ENCODE measurements around the gene SUGP1. TPM values are rescaled to one million over a fixed set of nuclear protein-coding genes. Genes with fewer than 3 reads are reported as not detected.
"Not testable (repeated sequence)": the region's sequence is repeated elsewhere in the genome, so short reads cannot be mapped to it uniquely, and the experiment has no call there.

The SUGP1 gene, protein sequence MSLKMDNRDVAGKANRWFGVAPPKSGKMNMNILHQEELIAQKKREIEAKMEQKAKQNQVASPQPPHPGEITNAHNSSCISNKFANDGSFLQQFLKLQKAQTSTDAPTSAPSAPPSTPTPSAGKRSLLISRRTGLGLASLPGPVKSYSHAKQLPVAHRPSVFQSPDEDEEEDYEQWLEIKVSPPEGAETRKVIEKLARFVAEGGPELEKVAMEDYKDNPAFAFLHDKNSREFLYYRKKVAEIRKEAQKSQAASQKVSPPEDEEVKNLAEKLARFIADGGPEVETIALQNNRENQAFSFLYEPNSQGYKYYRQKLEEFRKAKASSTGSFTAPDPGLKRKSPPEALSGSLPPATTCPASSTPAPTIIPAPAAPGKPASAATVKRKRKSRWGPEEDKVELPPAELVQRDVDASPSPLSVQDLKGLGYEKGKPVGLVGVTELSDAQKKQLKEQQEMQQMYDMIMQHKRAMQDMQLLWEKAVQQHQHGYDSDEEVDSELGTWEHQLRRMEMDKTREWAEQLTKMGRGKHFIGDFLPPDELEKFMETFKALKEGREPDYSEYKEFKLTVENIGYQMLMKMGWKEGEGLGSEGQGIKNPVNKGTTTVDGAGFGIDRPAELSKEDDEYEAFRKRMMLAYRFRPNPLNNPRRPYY
- 14.5 TPM for total RNA-seq

DNA sequence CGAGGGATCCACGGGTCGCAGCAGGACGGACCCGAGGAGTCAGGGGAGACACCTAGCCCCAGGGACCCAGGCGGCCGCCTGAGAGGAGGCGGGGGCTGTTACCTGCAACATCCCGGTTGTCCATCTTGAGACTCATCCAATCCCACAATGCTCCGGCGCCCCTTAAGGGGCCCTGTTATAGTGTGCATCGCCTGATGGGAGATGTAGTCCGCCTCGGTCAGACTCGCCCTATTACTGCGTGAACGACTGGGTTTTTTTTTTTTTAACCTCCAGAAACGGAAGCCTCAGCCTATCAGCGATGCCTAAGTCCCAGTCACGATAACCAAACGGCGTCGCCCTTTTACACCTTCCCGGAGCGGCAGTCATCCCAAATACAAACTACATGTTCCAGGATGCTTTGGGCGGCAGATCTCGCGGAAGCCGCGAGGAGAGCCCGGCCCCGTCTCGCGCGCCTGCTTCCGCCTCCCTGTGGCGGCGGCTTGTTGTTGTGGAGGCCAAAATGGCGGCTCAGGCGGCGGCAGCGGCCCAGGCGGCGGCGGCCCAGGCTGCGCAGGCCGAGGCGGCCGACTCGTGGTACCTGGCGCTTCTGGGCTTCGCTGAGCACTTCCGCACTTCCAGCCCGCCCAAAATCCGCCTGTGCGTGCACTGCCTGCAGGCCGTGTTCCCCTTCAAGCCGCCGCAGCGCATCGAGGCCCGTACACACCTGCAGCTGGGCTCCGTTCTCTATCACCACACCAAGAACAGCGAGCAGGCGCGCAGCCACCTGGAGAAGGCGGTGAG, at the start of gene SUGP1, which contains the start of gene MAU2:
SUGP1 (minus strand) TSS at position 149 of the 780 bp plus-strand sequence; CDS start at position 136, 13 bp downstream.
MAU2 (plus strand) TSS at position 469 of the 780 bp plus-strand sequence; CDS start at position 500, 31 bp downstream.
- peak; percentile 85 for DNase-seq

GRCh38 chr19:19368087-19368486, 47.8 kb upstream of the SUGP1 start:
- DNase-seq, result no peak

DNA sequence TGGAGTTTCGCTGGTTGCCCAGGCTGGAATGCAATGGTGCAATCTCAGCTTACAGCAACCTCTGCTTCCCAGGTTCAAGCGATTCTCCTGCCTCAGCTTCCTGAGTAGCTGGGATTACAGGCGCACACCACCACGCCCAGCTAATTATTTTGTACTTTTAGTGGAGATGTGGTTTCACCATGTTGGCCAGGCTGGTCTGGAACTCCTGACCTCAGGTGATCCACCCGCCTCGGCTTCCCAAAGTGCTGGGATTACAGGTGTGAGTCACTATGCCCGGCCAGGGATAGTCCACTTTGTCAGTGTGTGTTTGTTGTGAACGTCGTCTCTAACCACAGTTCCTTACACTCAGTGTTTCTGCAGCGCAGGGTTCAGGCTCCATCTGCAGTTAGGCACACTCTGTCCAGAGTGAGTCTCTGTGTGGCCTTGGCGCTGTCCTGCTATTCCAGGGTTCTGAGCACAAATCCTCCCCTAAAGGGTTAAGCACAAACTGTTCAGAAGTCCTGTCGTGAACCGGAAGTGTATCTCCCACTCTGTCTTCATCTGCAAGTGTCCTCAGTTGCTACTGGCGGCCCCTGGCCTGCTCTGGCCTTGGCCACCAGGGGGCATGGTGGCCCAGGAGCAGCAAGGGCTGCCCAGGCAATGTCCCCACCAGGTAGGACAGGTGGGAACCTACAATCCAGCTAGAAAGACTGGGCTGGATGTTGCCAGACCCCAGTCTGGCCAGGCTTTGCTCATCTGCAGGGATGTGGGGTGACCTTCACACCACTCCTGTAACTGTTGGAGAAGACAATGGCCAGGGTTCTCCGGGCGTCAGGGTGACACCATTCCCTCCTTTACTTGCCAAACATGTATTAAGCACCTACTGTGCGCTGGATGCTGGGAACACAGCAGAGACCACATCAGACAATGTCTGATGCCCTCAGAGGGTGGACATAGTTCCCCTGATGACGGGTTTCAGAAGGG, 46.4 kb upstream of the SUGP1 start:
- no peak for DNase-seq

GRCh38 chr19:19362075-19362474, 41.8 kb upstream of the SUGP1 start:
- DNase-seq, result no peak

DNA sequence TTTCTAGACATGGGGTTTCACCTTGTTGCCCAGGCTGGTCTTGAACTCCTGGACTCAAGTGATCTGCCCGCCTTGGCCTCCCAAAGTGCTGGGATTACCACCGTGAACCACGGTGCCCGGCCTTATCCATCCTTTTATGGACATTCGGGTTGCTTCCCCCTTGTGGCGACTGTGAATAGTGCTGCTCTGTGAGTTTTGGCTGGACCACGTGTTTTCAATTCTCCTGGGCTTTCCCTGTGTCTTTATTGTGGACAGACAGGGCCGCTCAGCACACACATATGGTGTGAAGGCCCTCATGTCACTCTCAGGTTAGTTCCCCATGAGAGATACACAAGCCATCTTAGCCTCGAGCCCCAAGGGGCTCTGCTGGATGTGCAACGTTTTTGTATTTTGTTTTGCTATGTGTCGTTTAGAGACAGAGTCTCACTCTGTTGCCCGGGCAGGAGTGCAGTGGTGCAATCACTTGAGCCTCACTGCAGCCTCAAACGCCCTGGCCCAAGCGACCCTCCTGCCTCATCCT, 40.8 kb upstream of the SUGP1 start:
- DNase-seq, result peak; percentile 53

GRCh38 chr19:19356901-19357566, 36.7 kb upstream of the SUGP1 start:
- no peak for DNase-seq

DNA sequence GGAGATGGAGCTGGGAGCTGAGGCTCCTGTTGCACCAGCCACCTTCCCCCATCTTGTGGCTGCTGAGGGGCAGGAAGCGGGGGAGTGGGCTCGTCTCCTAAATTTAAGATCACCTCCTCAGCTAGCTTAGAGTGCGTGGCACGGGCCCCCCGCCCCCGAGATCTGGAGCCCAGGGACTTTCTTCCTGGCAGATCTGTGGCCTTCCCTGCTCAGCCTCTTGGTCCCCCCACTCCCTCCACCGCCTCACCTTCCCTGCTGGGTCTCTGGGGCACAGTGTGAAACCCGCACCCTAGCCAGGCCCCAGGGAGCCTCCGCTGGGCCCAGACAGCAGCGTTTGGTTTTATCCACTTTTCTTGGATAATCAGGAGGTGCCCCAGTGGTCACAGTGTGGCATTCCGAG, 36.2 kb upstream of the SUGP1 start:
- DNase-seq, result no peak

DNA sequence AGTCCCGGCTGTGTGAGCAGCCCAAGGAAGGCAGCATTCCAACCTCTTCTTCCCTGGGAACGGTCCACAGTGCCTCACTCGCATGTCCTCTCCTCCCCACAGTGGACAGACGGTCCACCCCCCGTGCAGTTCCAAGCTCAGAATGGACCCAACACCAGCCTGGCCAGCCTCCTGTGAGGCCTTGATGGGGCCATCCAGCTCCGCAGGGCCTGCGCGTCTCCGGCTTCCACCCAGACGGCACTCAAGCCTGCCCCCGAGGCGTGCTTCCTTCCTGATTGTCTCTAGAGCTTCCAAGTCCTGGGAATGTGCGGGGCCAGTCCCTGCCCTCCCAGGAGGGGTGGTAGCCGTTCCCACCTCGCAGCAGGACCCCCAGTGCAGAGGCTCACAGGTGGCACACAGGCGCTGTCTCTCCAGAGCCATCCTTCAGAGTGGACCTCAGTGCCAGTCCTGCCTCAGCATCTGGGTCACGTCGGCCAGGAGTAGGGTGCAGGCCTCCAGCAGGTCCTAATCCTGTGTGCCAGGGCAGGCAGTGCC, 35.4 kb upstream of the SUGP1 start:
- DNase-seq, result no peak

GRCh38 chr19:19354932-19355331, 34.6 kb upstream of the SUGP1 start:
- no peak for DNase-seq

DNA sequence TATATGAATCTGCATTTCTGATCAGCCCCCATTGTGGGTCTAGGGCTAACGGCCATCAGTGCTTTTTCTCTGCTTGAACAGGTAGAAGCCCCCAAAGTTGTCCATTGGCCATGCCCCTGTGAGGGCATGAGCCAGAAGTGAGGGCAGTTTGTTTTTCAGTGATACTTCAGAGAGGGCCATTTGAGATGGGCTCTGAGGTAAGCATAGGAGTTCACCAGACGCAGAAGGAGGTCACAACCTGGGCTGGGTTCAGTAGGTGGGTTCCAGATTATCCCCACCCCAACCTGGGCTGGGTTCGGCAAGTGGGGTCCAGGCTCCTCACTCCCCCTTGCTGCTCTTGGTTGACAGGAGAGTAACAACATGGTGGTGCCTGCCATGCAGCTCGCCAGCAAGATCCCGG, 33.7 kb upstream of the SUGP1 start:
- DNase-seq, result no peak

- no peak for DNase-seq
Measured at GRCh38 chr19:19352823-19353222, 32.5 kb upstream of the SUGP1 start.

GRCh38 chr19:19350756-19351155, 30.4 kb upstream of the SUGP1 start:
- DNase-seq, result not testable (repeated sequence)

DNA sequence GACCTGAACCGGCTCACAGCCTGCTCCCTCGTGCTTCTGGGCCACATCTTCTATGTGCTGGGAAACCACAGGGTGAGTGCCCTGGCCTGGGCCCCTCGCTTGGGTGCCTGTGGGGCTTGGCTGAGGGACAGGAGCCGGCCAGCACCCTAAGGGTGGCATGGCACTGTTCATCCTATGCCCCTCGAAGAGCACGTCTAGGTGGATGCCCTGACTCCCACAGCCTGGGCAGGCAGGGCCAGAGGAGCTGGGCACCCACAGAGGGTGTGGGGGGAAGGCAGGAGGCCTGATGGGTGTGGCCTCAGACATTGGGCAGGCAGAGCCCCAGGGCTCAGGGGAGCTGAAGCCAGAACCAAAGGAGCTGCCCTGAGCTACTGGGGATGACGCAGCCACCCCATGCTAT, 29.1 kb upstream of the SUGP1 start:
- no peak for DNase-seq

- no peak for DNase-seq
Measured at GRCh38 chr19:19348266-19348665, 28.0 kb upstream of the SUGP1 start.

- no peak for DNase-seq
Measured at GRCh38 chr19:19347401-19348110, 27.2 kb upstream of the SUGP1 start.

DNA sequence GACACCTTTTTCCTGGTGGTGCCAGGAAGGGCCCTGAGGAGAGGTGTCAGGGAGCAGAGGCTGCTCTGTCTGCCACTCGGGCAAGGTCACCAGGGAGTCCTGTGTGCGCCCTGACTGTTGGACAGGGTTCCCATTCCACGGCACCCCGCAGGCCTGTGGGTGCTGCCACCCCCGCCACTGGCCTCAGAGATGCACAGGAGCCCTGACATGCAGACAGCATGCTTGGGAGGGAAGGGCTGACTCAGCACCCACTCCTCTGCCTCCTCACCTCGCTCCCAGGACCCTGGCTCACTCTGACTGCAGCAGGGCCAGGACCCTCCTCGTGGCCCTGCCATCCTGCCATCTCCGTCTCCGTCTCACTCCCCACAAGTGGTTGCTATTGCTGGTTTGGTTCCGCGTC, 25.7 kb upstream of the SUGP1 start:
- no peak for DNase-seq

DNA sequence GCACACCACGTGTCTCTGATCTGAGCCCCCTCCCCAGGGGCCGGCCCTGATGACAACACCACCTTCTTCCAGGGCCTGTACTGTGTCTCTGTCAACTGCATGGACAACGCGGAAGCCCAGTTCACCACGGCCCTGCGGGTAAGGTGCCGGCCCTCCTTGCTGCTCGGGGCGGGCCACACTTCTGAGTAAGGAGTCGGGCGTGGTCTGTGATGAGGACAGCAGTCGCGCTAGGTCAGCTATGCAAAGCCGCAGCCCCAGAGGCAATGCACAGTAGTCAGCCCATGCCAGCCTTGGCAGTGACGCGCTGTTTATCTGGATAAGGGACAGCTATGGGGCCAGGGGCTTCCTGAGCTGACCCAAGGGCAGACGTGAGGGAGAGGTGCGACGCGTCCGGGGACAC, 24.9 kb upstream of the SUGP1 start:
- no peak for DNase-seq

- DNase-seq, result no peak
Measured at GRCh38 chr19:19343762-19344161, 23.5 kb upstream of the SUGP1 start.

- no peak for DNase-seq
Measured at GRCh38 chr19:19343016-19343362, 22.7 kb upstream of the SUGP1 start.

All from occipital lobe (tissue), 2 donors.